Lower lobe of right lung (tissue), 2 donors: Measurements from ENCODE around the gene HBEGF. TPM values are rescaled to one million over a fixed set of nuclear protein-coding genes. Genes with fewer than 3 reads are reported as not detected.

Experiments
- ATAC-seq, 2 donors: fragments of 200-7000 bp; cut with Tn5 transposase; one replicate each; pipeline ENCODE4 v1.9.1; 2020 to 2022; ENCODE audit warnings: mild to moderate bottlenecking in 2 of 2, moderate library complexity in 2 of 2
- DNase-seq: peaks from one replicate; pipeline ENCODE4 v3.0.0-alpha.2; 2020
- H3K27ac ChIP-seq: fragments of 200-600 bp; one replicate; pipeline ENCODE4 v1.8.0; 2022
- H3K27me3 ChIP-seq: fragments of 200-600 bp; one replicate; pipeline ENCODE4 v1.8.0; 2022; ENCODE audit warnings: low read depth
- H3K36me3 ChIP-seq: fragments of 200-600 bp; one replicate; pipeline ENCODE4 v1.8.0; 2022; ENCODE audit warnings: mild to moderate bottlenecking
- H3K4me1 ChIP-seq: fragments of 200-600 bp; one replicate; pipeline ENCODE4 v1.8.0; 2022
- H3K4me3 ChIP-seq: fragments of 200-600 bp; one replicate; pipeline ENCODE4 v1.8.0; 2022; ENCODE audit warnings: mild to moderate bottlenecking
- H3K9me3 ChIP-seq: fragments of 200-600 bp; one replicate; pipeline ENCODE4 v1.8.0; 2022
- CTCF ChIP-seq: fragments of 200-600 bp; IDR thresholded peaks from one replicate; pipeline ENCODE4 v1.8.0; 2022; ENCODE audit warnings: antibody characterized with exemption, mild to moderate bottlenecking
- intact Hi-C: fragments of 100-400 bp; cut with DNase I; formaldehyde crosslinking; loops from one replicate; pipeline ENCODE4 v1.11.0; 2022
- total RNA-seq: library from RNA; stranded (reverse); fragmentation: NEBNext Ultra II Directional; extraction: Animal tissue kit (Norgen Biotek cat#: 25700); gene quantifications from one replicate; pipeline ENCODE4 v1.2.1, GENCODE V29; 2021
- donor health status: DM: no; HTN: yes; CAD: no; lungs with severe emphysema.

The HBEGF gene
- total RNA-seq, 1 donor from 2014 or later = 43.2 TPM

- Histone ChIP-seq H3K9me3 (no peaks in the 10 kb centered on the region), H3K4me3 (no peak overlapping the region), H3K4me1 (peaks cover 75% of the 10 kb centered on the region), H3K27me3 (no peaks in the 10 kb centered on the region), H3K27ac (peak overlapping the region; percentile 81), H3K36me3 (no peaks in the 10 kb centered on the region)
- peak; percentile 53 to 64 for ATAC-seq
- no peak for TF ChIP-seq CTCF
- DNase-seq = no peak
- intact Hi-C loops = no loop called here
These were observed 21.7 kb downstream of the HBEGF start for GRCh38 chr5:140324617-140325241.

GRCh38 chr5:140324041-140324600 is 22.3 kb downstream of the HBEGF start:
- Histone ChIP-seq H3K27me3 (no peaks in the 10 kb centered on the region), H3K4me3 (no peak overlapping the region), H3K4me1 (peaks cover 74% of the 10 kb centered on the region), H3K9me3 (no peaks in the 10 kb centered on the region), H3K27ac (peak overlapping the region; percentile 81), H3K36me3 (no peaks in the 10 kb centered on the region)
- intact Hi-C loops = no loop called here
- TF ChIP-seq CTCF = no peak
- no peak for ATAC-seq
- DNase-seq = no peak

- peaks cover 66% of the 10 kb centered on the region for H3K4me1 ChIP-seq
- intact Hi-C loops = no loop called here
- no peak for DNase-seq
These were observed 23.4 kb downstream of the HBEGF start for GRCh38 chr5:140322751-140323731.

GRCh38 chr5:140321796-140322195 is 24.6 kb downstream of the HBEGF start:
- no peak overlapping the region for H3K4me3 ChIP-seq
- no peak for TF ChIP-seq CTCF
- no peaks in the 10 kb centered on the region for H3K27me3 ChIP-seq
- intact Hi-C loops = no loop called here
- H3K27ac ChIP-seq = no peak overlapping the region
- H3K36me3 ChIP-seq = no peaks in the 10 kb centered on the region
- peaks cover 57% of the 10 kb centered on the region for H3K4me1 ChIP-seq
- H3K9me3 ChIP-seq = no peaks in the 10 kb centered on the region
- ATAC-seq (peak; percentile 62 to 89), DNase-seq (peak; percentile 83)

More at GRCh38 chr5:140322751-140323731, 23.4 kb downstream of the HBEGF start:
- Histone ChIP-seq H3K4me3 (no peak overlapping the region), H3K27me3 (no peaks in the 10 kb centered on the region), H3K27ac (peak overlapping the region; percentile 81), H3K36me3 (no peaks in the 10 kb centered on the region), H3K9me3 (no peaks in the 10 kb centered on the region)
- peak; percentile 52 to 75 for ATAC-seq
- TF ChIP-seq CTCF = no peak

- H3K27ac ChIP-seq = no peak overlapping the region
- ATAC-seq = peak in 1 of 2 donors; percentile 14
- no peak for DNase-seq
- H3K27me3 ChIP-seq = no peaks in the 10 kb centered on the region
- no peaks in the 10 kb centered on the region for H3K9me3 ChIP-seq
- H3K36me3 ChIP-seq = no peaks in the 10 kb centered on the region
- TF ChIP-seq CTCF = no peak
- intact Hi-C loops = no loop called here
- peaks cover 46% of the 10 kb centered on the region for H3K4me1 ChIP-seq
- no peak overlapping the region for H3K4me3 ChIP-seq
These were observed 26.6 kb downstream of the HBEGF start for GRCh38 chr5:140319833-140320232.
